ENCODE measurements around the gene NNAT. TPM values are rescaled to one million over a fixed set of nuclear protein-coding genes. Genes with fewer than 3 reads are reported as not detected.
A peak's percentile ranks its signal among the peaks of the same experiment; 100 is the strongest.

Gene NNAT
- polyA plus RNA-seq, 3 donors: 81.2 to 100 (median 91.1) TPM

DNA sequence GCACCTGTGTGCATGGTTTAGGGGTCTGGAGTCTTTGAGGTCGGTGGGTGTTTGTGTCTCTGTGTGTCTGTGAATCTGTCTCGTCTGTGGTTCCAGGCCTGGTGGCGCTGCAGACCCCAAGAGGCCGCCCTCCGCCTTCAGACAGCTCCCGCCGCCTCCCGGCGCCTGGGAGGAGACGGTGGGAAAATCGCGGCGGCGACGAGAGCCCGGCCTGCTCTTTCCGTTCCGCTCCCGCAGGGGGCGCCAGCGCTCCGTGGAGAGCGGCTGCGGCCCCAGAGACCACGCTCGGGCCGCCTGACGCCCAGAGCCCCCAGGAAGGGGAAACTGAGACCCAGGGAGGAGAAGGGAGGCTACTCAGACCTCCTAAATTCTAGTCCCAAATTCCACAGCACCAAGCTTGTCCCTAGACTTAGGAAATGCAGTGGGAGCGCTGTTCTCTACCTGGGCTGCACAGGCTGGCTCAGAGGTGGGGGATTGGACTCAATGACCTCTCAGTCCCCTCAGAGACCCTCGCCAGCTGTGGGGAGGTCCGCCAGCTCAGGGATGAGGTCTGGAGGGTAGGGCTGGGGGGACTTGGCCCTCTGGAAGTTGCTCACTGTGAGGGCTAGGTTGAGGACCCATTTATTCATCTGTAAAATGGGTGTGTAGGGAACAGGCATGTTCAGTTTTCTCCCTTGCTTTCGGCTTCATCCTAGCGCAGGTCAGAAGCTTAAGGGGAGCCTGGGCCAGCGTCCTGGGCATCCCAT is 43.5 kb downstream of the NNAT start:
- peak in 1 of 3 donors; percentile 21 for DNase-seq (ENCODE audit: low read depth in 3 of 3, low spot score in 2 of 3)

DNA sequence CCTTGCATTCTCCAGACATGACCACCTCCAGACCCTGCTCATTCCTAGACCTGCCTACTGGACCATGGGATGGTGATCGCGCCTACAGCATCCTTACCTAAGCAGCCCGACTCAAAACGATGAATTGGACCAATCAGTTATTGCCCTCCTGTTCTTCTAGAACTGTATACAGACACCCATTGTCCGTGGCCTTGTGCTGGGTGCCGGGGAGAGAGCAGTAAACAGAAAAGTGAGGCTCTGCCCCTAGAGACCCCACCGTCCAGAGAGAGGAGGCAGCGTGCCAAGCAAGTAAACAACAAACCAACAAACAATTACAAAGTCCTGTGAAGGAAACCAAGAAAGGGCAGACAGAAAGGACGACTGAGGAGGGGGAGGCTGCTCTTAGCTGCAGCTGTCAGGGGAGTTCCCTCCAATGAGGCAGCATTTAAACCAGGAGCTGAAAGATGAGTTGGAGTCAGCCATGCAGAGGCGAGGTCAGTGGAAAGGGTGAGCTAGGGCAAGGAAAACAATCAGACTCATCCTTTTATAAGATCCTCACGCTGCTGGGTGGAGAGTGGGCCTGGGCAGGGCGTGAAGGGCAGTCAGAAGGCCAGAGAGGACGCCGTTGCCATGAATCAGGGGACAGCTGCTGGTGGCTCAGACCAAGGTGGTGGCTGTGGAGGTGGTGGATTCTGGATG is 44.2 kb downstream of the NNAT start:
- DNase-seq (ENCODE audit: low read depth in 3 of 3, low spot score in 2 of 3): peak in 1 of 3 donors; percentile 19

DNA sequence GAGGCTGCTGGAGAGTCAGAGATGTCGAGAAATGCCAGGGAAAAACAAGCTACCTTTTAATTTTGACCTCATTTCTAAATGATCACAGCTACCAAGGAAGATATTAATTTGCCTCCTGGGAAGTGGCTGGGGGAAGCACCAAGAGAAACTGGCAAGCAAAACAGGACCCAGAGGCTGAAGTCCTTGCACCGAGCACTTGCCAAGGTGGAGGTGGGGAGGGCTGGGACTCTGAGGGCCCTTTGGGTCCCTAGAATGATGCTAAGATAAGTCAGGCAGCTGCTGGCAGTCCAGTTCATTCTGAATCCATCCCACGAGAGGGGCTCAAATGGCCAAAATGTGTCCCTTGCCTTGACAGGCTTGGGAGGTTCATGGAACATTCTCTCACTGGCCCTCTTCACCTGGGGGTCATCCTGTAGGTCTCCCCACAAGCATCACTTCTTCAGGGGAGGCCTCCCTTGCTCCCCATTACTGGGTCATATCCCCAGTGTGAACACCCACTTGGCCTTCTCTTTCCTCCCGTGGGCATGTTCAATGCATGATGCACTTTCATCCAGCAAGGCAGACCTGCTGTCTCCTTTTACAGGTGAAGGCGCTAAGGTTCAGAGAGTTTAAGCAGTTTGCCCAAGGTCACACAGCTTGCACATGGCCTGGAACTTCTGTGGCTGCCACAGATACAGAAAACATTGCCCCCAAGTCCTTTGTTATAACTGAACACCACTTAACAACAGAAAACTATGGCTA is 45.7 kb downstream of the NNAT start:
- no peak for DNase-seq (ENCODE audit: low read depth in 3 of 3, low spot score in 2 of 3)

DNA sequence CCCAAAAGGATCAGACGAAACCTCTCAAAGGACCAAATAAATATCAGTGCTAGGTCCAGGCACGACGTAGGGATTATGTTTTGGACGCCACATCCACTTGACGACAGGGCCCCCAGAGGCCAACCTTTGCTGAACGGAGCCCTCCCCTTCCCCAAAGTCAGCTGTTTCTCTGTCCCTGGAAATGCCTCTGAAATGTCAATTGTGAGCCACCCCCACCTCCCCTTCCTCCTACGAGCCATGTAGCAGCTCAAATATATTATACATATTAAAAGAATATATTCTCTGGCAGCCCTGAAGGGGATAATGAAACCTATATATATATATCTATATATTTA is 46.2 kb downstream of the NNAT start:
- DNase-seq (ENCODE audit: low read depth in 3 of 3, low spot score in 2 of 3): peak in 1 of 3 donors; percentile 17

DNA sequence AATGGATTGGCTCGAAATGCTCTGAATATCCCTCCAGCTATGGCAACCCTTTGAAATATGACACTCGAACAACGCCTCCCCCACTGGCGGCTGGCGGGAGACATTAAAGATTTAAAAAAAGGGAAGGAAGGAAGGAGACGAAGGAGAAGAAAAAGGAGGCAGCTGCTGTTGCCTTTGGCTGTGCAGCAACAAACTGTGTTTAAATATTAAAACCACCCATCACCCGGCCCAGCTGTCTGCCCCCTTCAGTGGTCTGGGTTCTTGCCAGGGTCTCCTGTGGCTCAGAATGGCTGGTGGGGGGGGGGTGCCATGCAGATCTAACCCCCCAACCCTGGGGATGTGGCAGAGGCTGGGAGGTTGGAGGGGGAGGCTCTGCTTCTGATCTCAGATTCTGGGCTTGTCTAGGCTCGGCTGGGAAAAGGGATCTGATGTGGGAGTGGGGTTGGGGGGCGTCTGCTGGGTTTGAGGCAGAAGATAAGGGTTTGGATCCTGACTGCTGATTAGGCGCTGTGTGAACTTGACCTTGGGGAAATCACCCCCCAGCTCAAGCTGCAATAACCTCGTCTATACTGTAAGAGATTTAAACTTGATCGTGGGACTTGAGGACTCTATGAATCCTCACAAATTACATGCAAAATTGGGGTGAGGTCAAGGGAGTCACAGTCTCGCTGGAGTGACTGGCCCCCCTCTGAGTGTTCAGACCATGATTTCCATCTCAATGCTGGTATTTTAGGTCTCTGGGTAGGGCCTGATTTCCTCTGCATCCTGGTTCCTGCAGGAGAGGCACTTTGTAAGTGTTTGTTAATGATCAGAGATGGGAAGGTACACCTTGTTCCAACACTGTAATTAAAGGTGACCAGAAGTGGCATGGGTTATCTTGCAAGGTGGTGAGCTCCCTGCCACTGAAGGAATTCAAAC is 46.9 kb downstream of the NNAT start:
- peak in 1 of 3 donors; percentile 41 for DNase-seq (ENCODE audit: low read depth in 3 of 3, low spot score in 2 of 3)

DNA sequence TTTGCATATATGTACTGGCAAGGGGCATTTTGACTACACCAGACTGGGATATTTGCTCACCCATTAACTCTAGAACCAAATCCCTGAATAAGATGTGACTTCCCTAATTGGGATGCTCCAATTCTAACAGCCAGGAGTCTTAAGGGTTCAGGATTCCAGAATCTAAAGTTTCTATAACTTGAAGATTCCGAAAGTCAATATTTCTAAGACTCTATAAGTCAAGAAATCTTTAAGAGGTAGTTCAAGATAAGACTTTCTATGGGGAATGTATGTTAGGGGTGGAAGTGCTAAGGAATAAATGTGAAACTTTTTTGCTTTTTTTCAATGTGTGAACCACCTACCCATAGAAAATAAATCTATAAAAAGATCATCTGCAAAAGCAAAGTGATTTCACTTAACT is 49.4 kb downstream of the NNAT start:
- no peak for DNase-seq (ENCODE audit: low read depth in 3 of 3, low spot score in 2 of 3)

DNA sequence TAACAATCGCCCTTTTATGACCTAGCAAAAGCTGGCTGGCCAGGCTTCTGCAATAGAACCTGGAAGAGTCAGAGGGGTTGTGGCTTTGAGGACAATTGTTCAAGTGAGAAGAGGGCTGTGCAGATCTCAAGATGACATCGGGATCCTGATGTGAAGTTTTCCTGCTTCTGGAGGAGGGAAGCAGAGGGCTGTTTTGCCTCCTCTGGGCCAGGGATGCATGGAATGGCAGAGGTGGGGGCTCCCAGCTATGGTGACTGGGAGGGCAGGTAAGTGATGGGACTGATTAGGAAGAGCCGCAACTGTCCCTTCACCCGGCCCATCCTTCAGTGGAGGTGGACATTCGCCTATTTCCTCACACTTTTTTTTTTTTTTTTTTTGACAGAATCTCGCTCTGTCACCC is 50.0 kb downstream of the NNAT start:
- no peak for DNase-seq (ENCODE audit: low read depth in 3 of 3, low spot score in 2 of 3)

Other genes starting within 250 kb of the NNAT start
- gene MANBAL, start 231.6 kb upstream of the NNAT start, polyA plus RNA-seq (ENCODE audit: insufficient read length in 3 of 3): 10 to 100 TPM; 66.5 to 87.8 (median 75.0) TPM
- gene SRC, start 175.1 kb upstream of the NNAT start, polyA plus RNA-seq (ENCODE audit: insufficient read length in 3 of 3): 10 to 100 TPM; 43.5 to 58.9 (median 48.1) TPM
- 10 to 100 TPM; 75.9 to 85.8 (median 77.4) TPM for gene BLCAP, start 6.6 kb downstream of the NNAT start, polyA plus RNA-seq (ENCODE audit: insufficient read length in 3 of 3)
- gene CTNNBL1, start 172.8 kb downstream of the NNAT start, polyA plus RNA-seq (ENCODE audit: insufficient read length in 3 of 3): 10 to 100 TPM; 51.1 to 58.4 (median 51.8) TPM